ENCODE measurements around the gene PHF13.

PHF13 gene

DNA sequence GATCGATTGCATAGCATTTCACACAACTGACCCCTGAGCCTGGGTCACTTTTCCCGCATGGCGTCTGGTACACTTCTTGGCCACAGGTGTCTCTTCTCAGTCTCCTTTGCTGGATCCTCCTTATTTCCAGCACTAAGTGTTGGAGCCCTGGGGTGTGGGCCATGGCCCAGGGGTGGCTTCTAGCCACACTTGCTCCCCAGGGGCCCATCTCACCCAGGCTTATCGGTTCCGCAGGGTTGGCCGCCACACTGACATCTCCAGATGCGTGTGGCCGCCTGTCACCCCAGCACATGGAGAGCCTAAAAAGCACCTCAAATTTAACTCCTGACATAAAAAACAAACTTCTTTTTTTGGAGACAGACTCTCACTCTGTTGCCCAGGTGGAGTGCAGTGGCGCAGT, 13.5 kb downstream of the PHF13 start:
- Histone ChIP-seq H4K20me1 (ENCODE audit: insufficient read depth, low read length) (no peaks in the 10 kb centered on the region), H2AFZ (ENCODE audit: low read length) (no peak overlapping the region), H3K36me3 (ENCODE audit: insufficient read depth, low read length) (peaks cover 60% of the 10 kb centered on the region), H3K9ac (ENCODE audit: low read length) (no peak overlapping the region; the same call in 1 of the 2 replicates), H3K9me3 (ENCODE audit: low read length) (no peaks in the 10 kb centered on the region), H3K4me1 (ENCODE audit: insufficient read depth, low read length, severe bottlenecking) (peaks cover 27% of the 10 kb centered on the region), H3K27ac (ENCODE audit: low read depth, low read length, poor library complexity, severe bottlenecking) (peak overlapping the region; percentile 48), H3K4me3 (ENCODE audit: low read depth, low read length, poor library complexity, severe bottlenecking) (peak overlapping the region; percentile 85), H3K4me2 (ENCODE audit: low read length) (peak overlapping the region; percentile 97; the same call in 1 of the 2 replicates), H3K27me3 (ENCODE audit: insufficient read depth, low read length) (no peaks in the 10 kb centered on the region), H3F3A (ENCODE audit: insufficient read depth, low read length) (no peaks in the 10 kb centered on the region), H3K9me2 (ENCODE audit: low read depth, low read length) (no peaks in the 10 kb centered on the region), H3K79me2 (ENCODE audit: insufficient read depth, low read length) (no peaks in the 10 kb centered on the region)
- TF ChIP-seq, protein P1, sequence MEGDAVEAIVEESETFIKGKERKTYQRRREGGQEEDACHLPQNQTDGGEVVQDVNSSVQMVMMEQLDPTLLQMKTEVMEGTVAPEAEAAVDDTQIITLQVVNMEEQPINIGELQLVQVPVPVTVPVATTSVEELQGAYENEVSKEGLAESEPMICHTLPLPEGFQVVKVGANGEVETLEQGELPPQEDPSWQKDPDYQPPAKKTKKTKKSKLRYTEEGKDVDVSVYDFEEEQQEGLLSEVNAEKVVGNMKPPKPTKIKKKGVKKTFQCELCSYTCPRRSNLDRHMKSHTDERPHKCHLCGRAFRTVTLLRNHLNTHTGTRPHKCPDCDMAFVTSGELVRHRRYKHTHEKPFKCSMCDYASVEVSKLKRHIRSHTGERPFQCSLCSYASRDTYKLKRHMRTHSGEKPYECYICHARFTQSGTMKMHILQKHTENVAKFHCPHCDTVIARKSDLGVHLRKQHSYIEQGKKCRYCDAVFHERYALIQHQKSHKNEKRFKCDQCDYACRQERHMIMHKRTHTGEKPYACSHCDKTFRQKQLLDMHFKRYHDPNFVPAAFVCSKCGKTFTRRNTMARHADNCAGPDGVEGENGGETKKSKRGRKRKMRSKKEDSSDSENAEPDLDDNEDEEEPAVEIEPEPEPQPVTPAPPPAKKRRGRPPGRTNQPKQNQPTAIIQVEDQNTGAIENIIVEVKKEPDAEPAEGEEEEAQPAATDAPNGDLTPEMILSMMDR (IDR thresholded peaks at IDR 0.05; ENCODE audit: low read length): no peak
- no peak for TF ChIP-seq EZH2 (IDR thresholded peaks at IDR 0.05; ENCODE audit: borderline replicate concordance, low read length)

DNA sequence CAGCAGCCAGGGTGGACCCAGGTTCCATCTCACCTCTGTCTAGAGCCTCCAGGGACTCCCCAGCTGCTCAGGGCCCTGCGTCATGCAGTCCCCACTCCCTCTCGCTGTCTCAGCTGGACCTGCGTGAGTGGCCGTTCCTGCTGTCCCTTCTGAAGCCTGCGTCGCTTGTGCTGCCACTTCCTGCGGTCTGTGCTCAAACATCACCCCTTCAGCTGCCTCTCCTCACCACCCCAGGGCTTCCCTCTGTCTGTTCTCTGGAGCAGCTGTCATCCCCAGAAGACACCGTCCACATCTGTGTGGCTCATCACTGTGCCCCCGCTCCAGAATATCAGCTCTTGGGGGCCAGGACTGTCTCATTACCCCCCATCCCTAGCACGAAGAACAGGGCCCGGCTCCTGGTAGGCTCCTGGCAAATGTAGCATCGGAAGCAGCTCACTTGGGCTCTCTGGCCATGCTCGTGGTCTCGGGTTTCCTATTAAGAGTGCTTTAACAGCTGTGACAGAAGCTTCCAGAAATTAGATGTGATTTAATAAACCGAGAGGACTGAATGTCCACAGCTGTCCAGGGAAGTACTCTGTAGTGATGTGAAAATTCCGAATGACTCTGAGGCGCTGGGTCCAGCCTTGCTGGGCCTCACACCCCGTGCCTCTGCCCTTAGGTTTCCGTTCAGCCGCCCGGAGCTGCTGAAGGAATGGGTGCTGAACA, 14.5 kb downstream of the PHF13 start:
- Histone ChIP-seq H3K9ac (ENCODE audit: low read length) (no peak overlapping the region), H3K79me2 (ENCODE audit: insufficient read depth, low read length) (no peaks in the 10 kb centered on the region)

DNA sequence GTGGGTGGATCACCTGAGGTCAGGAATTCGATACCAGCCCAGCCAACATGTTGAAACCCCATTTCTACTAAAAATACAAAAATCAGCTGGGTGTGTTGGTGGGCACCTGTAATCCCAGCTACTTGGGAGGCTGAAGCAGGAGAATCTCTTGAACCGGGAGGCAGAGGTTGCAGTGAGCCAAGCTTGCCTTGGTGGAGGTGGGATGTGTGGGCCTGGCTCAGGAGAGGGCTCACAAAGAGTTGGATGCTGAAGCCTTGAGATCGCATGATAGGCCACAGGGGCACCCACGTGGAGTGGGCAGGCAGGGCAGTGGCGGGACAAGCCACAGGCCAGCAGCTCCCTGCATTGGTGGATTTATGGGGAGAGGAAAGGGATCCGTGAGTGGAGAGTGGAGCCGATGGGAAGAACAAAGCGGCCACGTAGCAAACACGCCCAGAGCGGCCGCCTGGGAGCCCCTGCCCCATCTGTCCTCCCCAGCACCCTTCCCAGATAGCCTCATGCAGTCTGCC, 15.5 kb downstream of the PHF13 start:
- no peaks in the 10 kb centered on the region for H3K9me3 ChIP-seq (ENCODE audit: low read length)
- H3K27me3 ChIP-seq (ENCODE audit: insufficient read depth, low read length): no peaks in the 10 kb centered on the region
- H3K4me3 ChIP-seq (ENCODE audit: low read depth, low read length, poor library complexity, severe bottlenecking): no peak overlapping the region
- H3K79me2 ChIP-seq (ENCODE audit: insufficient read depth, low read length): no peaks in the 10 kb centered on the region
- H3K9ac ChIP-seq (ENCODE audit: low read length): no peak overlapping the region
- no peaks in the 10 kb centered on the region for H4K20me1 ChIP-seq (ENCODE audit: insufficient read depth, low read length)
- H2AFZ ChIP-seq (ENCODE audit: low read length): no peak overlapping the region
- H3K27ac ChIP-seq (ENCODE audit: low read depth, low read length, poor library complexity, severe bottlenecking): no peak overlapping the region
- peaks cover 4% of the 10 kb centered on the region; the same call in 1 of the 2 replicates for H3F3A ChIP-seq (ENCODE audit: insufficient read depth, low read length)
- H3K9me2 ChIP-seq (ENCODE audit: low read depth, low read length): no peaks in the 10 kb centered on the region
- peaks cover 60% of the 10 kb centered on the region for H3K36me3 ChIP-seq (ENCODE audit: insufficient read depth, low read length)
- H3K4me2 ChIP-seq (ENCODE audit: low read length): no peak overlapping the region
- H3K4me1 ChIP-seq (ENCODE audit: insufficient read depth, low read length, severe bottlenecking): peaks cover 32% of the 10 kb centered on the region
- TF ChIP-seq EZH2 (IDR thresholded peaks at IDR 0.05; ENCODE audit: borderline replicate concordance, low read length): no peak
- TF ChIP-seq, protein P1 (IDR thresholded peaks at IDR 0.05; ENCODE audit: low read length): no peak

More for the DNA sequence above, 14.5 kb downstream of the PHF13 start:
- Histone ChIP-seq H3K27ac (ENCODE audit: low read depth, low read length, poor library complexity, severe bottlenecking) (peak overlapping the region; percentile 48), H3K36me3 (ENCODE audit: insufficient read depth, low read length) (peaks cover 60% of the 10 kb centered on the region), H3K4me2 (ENCODE audit: low read length) (no peak overlapping the region), H3K9me2 (ENCODE audit: low read depth, low read length) (no peaks in the 10 kb centered on the region), H3K27me3 (ENCODE audit: insufficient read depth, low read length) (no peaks in the 10 kb centered on the region), H3K4me1 (ENCODE audit: insufficient read depth, low read length, severe bottlenecking) (peaks cover 27% of the 10 kb centered on the region), H3K4me3 (ENCODE audit: low read depth, low read length, poor library complexity, severe bottlenecking) (no peak overlapping the region), H2AFZ (ENCODE audit: low read length) (no peak overlapping the region), H4K20me1 (ENCODE audit: insufficient read depth, low read length) (no peaks in the 10 kb centered on the region), H3K9me3 (ENCODE audit: low read length) (no peaks in the 10 kb centered on the region), H3F3A (ENCODE audit: insufficient read depth, low read length) (no peaks in the 10 kb centered on the region)
- TF ChIP-seq, protein P1 (IDR thresholded peaks at IDR 0.05; ENCODE audit: low read length): no peak
- TF ChIP-seq EZH2 (IDR thresholded peaks at IDR 0.05; ENCODE audit: borderline replicate concordance, low read length): no peak

Measured in OCI-LY1 (cell line).